ENCODE results near the gene CYP2B6. TPM values are rescaled to one million over a fixed set of nuclear protein-coding genes. Genes with fewer than 3 reads are reported as not detected.
"Not testable (repeated sequence)": the region's sequence is repeated elsewhere in the genome, so short reads cannot be mapped to it uniquely, and the experiment has no call there.

The CYP2B6 gene
- total RNA-seq, 1 donor from 2014 or later: not detected

DNA sequence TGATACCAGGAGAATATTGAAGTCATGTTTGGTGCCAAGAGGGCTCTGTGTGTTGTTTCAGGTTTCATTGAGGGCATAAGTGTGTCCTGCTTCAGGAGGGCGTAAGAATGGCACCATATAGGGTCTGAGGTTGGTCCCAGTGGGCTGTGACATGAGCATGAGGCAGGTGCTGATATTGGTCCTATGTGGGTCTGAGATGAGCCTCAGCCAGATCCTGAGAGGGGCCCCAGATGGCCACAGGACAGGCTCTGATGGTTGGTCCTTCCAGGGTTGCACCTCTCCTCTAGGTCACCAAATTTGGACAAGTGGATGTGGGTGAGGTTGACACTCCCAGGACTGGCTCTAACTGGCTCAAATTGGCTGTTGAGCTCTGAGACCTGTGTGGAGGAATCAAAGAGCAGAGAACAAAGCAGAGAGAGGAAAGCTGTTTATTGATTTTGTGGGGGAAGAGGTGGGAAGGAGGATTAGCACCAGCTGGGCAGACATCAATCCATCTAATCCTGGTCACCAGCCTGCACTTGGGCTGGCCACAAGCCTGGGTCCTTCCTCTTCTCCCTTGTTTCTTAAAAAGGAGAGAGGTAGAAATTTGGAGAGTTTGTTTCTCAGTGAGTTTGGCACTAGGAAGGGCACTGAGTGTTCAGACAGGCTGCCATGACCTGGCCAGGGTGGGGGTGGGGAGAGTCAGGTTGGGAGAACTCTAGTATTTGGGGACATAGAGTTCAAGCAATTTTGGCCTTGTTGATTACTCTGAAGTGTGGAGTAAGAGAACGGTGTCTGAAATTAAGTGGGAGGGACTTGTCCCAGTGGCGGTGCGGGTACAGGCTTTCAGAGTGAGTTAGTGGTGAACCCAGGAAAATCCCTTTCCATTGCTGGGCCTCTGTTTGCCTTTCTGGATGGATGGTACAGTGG lies 38.7 kb downstream of the CYP2B6 start:
- Mint-ChIP-seq H3K9me3 (ENCODE audit: unreplicated experiment) (peaks cover 1% of the 10 kb centered on the region), H3K27me3 (ENCODE audit: unreplicated experiment) (no peaks in the 10 kb centered on the region), H3K4me3 (ENCODE audit: unreplicated experiment) (no peak overlapping the region), H3K4me1 (ENCODE audit: low read depth, unreplicated experiment) (no peaks in the 10 kb centered on the region), H3K27ac (ENCODE audit: unreplicated experiment) (no peak overlapping the region), H3K36me3 (ENCODE audit: unreplicated experiment) (peaks cover 10% of the 10 kb centered on the region)
- TF ChIP-seq, protein P1, sequence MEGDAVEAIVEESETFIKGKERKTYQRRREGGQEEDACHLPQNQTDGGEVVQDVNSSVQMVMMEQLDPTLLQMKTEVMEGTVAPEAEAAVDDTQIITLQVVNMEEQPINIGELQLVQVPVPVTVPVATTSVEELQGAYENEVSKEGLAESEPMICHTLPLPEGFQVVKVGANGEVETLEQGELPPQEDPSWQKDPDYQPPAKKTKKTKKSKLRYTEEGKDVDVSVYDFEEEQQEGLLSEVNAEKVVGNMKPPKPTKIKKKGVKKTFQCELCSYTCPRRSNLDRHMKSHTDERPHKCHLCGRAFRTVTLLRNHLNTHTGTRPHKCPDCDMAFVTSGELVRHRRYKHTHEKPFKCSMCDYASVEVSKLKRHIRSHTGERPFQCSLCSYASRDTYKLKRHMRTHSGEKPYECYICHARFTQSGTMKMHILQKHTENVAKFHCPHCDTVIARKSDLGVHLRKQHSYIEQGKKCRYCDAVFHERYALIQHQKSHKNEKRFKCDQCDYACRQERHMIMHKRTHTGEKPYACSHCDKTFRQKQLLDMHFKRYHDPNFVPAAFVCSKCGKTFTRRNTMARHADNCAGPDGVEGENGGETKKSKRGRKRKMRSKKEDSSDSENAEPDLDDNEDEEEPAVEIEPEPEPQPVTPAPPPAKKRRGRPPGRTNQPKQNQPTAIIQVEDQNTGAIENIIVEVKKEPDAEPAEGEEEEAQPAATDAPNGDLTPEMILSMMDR (IDR thresholded peaks at IDR 0.05; ENCODE audit: partially characterized antibody, unreplicated experiment): no peak
- DNase-seq: no peak

GRCh38 chr19:41030651-41031050 lies 39.6 kb downstream of the CYP2B6 start:
- Mint-ChIP-seq H3K9me3 (ENCODE audit: unreplicated experiment) (peaks cover 1% of the 10 kb centered on the region), H3K4me3 (ENCODE audit: unreplicated experiment) (no peak overlapping the region), H3K27ac (ENCODE audit: unreplicated experiment) (peak overlapping the region; percentile 2), H3K27me3 (ENCODE audit: unreplicated experiment) (no peaks in the 10 kb centered on the region), H3K36me3 (ENCODE audit: unreplicated experiment) (peaks cover 10% of the 10 kb centered on the region), H3K4me1 (ENCODE audit: low read depth, unreplicated experiment) (no peaks in the 10 kb centered on the region)
- TF ChIP-seq, protein P1 (IDR thresholded peaks at IDR 0.05; ENCODE audit: partially characterized antibody, unreplicated experiment): no peak
- DNase-seq: no peak

- TF ChIP-seq, protein P1 (IDR thresholded peaks at IDR 0.05; ENCODE audit: partially characterized antibody, unreplicated experiment): no peak
- Mint-ChIP-seq H3K27ac (ENCODE audit: unreplicated experiment) (no peak overlapping the region), H3K4me3 (ENCODE audit: unreplicated experiment) (no peak overlapping the region), H3K36me3 (ENCODE audit: unreplicated experiment) (peaks cover 10% of the 10 kb centered on the region), H3K27me3 (ENCODE audit: unreplicated experiment) (no peaks in the 10 kb centered on the region), H3K4me1 (ENCODE audit: low read depth, unreplicated experiment) (no peaks in the 10 kb centered on the region), H3K9me3 (ENCODE audit: unreplicated experiment) (peaks cover 1% of the 10 kb centered on the region)
- no peak for DNase-seq
Observed at GRCh38 chr19:41031916-41032315, 40.8 kb downstream of the CYP2B6 start.

DNA sequence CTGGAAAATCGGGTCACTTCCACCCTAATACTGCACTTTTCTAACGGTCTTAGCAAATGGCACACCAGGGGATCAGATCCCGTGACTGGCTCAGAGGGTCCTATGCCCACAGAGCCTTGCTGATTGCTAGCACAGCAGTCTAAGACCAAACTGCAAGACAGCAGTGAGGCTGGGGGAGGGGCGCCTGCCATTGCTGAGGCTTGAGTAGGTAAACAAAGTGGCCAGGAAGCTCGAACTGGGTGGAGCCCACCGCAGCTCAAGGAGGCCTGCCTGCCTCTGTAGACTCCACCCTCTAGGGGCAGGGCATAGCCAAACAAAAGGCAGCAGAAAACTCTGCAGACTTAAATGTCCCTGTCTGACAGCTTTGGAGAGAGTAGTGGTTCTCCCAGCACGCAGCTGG lies 42.2 kb downstream of the CYP2B6 start:
- H3K4me3 Mint-ChIP-seq (ENCODE audit: unreplicated experiment); H3K27ac Mint-ChIP-seq (ENCODE audit: unreplicated experiment); H3K27me3 Mint-ChIP-seq (ENCODE audit: unreplicated experiment); H3K36me3 Mint-ChIP-seq (ENCODE audit: unreplicated experiment); DNase-seq; H3K9me3 Mint-ChIP-seq (ENCODE audit: unreplicated experiment); H3K4me1 Mint-ChIP-seq (ENCODE audit: low read depth, unreplicated experiment): not testable (repeated sequence)

DNA sequence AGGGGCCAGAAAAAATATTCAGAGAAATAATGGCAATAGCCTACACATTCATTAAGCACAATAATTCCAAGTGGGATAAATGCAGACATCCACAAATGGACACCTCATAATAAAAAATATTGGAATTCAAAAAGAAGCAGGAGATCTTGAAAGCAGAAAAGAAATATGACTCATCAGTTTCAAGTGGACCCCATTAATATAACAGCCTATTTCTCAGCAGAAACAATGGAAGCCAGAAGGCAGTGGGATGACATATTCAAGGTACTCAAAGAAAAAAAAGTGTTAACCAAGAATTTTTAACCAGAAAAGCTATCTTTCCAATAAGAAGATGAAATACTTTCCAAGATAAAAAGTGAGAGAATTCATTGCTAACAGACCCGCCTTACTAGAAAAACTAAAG lies 48.7 kb downstream of the CYP2B6 start:
- DNase-seq: no peak
- no peak overlapping the region for H3K4me3 Mint-ChIP-seq (ENCODE audit: unreplicated experiment)
- H3K4me1 Mint-ChIP-seq (ENCODE audit: low read depth, unreplicated experiment): no peaks in the 10 kb centered on the region
- no peaks in the 10 kb centered on the region for H3K27me3 Mint-ChIP-seq (ENCODE audit: unreplicated experiment)
- H3K9me3 Mint-ChIP-seq (ENCODE audit: unreplicated experiment): no peaks in the 10 kb centered on the region
- no peaks in the 10 kb centered on the region for H3K36me3 Mint-ChIP-seq (ENCODE audit: unreplicated experiment)
- H3K27ac Mint-ChIP-seq (ENCODE audit: unreplicated experiment): no peak overlapping the region
- TF ChIP-seq, protein P1 (IDR thresholded peaks at IDR 0.05; ENCODE audit: partially characterized antibody, unreplicated experiment): no peak

DNA sequence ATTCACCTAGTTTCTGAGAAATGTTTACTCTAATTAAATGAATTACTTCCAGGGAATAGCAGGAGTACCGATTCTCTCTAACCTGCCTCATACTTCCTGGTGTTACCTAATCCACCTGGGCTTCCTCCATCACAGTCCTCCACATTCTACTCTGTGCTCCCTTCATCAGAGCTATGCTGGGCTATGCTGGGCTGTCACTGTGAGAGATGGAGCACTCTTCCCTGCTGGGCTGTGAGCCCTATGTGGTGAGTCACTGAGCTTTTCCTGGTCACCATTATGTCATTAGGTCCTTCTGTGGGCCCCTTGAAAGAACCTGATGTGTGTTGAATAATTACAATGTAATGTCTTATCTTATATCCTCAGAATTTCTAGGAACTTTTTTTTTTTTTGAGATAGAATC lies 54.0 kb downstream of the CYP2B6 start:
- H3K9me3 Mint-ChIP-seq (ENCODE audit: unreplicated experiment); DNase-seq; H3K4me3 Mint-ChIP-seq (ENCODE audit: unreplicated experiment); H3K36me3 Mint-ChIP-seq (ENCODE audit: unreplicated experiment); H3K27me3 Mint-ChIP-seq (ENCODE audit: unreplicated experiment); H3K27ac Mint-ChIP-seq (ENCODE audit: unreplicated experiment); H3K4me1 Mint-ChIP-seq (ENCODE audit: low read depth, unreplicated experiment): not testable (repeated sequence)
